Neural cell (in vitro differentiated cells): ENCODE data around the gene CLDN4. TPM values are rescaled to one million over a fixed set of nuclear protein-coding genes. Genes with fewer than 3 reads are reported as not detected.

Experiments used
- H2AFZ ChIP-seq: fragments of 200-600, 300-800 bp; sonication (generic), shearing (Covaris generic); 2 replicates; pipeline ENCODE4 v1.6.0; 2014; ENCODE audit warnings: low read depth, mild to moderate bottlenecking, antibody characterized with exemption, low read length, moderate library complexity
- H3F3A ChIP-seq: fragments of 200-600 bp; shearing (Covaris generic); 2 replicates; pipeline ENCODE4 v1.6.1; 2016; ENCODE audit warnings: mild to moderate bottlenecking, moderate library complexity, mixed read lengths, antibody characterized with exemption, low read length; ENCODE audit not compliant: insufficient read depth, poor library complexity, severe bottlenecking
- H3K27ac ChIP-seq: fragments of 200-600, 300-800 bp; sonication (generic), shearing (Covaris generic); 2 replicates; pipeline ENCODE4 v1.5.1; 2014; ENCODE audit warnings: mild to moderate bottlenecking, low read length, moderate library complexity
- H3K27me3 ChIP-seq: fragments of 300-800, 200-600 bp; sonication (generic), shearing (Covaris generic); 2 replicates; pipeline ENCODE4 v1.6.0; 2014; ENCODE audit warnings: mild to moderate bottlenecking, low read depth, low read length, moderate library complexity; ENCODE audit not compliant: insufficient read depth
- H3K36me3 ChIP-seq: fragments of 300-800, 200-600 bp; sonication (generic), shearing (Covaris generic); 2 replicates; pipeline ENCODE4 v1.5.1; 2014; ENCODE audit warnings: mild to moderate bottlenecking, antibody characterized with exemption, low read length, moderate library complexity; ENCODE audit not compliant: insufficient read depth
- H3K4me2 ChIP-seq: fragments of 300-800, 200-600 bp; sonication (generic), shearing (Covaris generic); 2 replicates; pipeline ENCODE4 v1.6.0; 2014; ENCODE audit warnings: mild to moderate bottlenecking, low read length
- H3K4me3 ChIP-seq: fragments of 300-800, 200-600 bp; sonication (generic), shearing (Covaris generic); 2 replicates; pipeline ENCODE4 v1.5.1; 2014; ENCODE audit warnings: mild to moderate bottlenecking, low read length, moderate library complexity
- H3K79me2 ChIP-seq: fragments of 200-600 bp; shearing (Covaris generic); replicated peaks from 2 replicates; pipeline ENCODE4 v1.6.0; 2014; ENCODE audit warnings: mild to moderate bottlenecking, low read length, moderate library complexity; ENCODE audit not compliant: insufficient read depth
- H3K9ac ChIP-seq: fragments of 300-800, 200-600 bp; sonication (generic), shearing (Covaris generic); 2 replicates; pipeline ENCODE4 v1.6.1; 2016; ENCODE audit warnings: mild to moderate bottlenecking, low read length, mixed read lengths
- H3K9me2 ChIP-seq: fragments of 200-600 bp; shearing (Covaris generic); 2 replicates; pipeline ENCODE4 v1.6.1; 2016; ENCODE audit warnings: mild to moderate bottlenecking, low read length, mixed read lengths; ENCODE audit not compliant: insufficient read depth
- H3K9me3 ChIP-seq: fragments of 200-600, 300-800 bp; sonication (generic), shearing (Covaris generic); 2 replicates; pipeline ENCODE4 v1.6.1; 2016; ENCODE audit warnings: mild to moderate bottlenecking, mixed run types, low read length, moderate library complexity, mixed read lengths
- H4K20me1 ChIP-seq: fragments of 200-600 bp; shearing (Covaris generic); 2 replicates; pipeline ENCODE4 v1.6.1; 2016; ENCODE audit warnings: mild to moderate bottlenecking, mixed run types; ENCODE audit not compliant: insufficient read depth
- EP300 ChIP-seq: fragments of 450-650 bp; conservative IDR thresholded peaks from 2 replicates; pipeline ENCODE4 v1.6.1; 2014; ENCODE audit warnings: antibody characterized with exemption, mild to moderate bottlenecking, moderate library complexity; ENCODE audit not compliant: poor library complexity, severe bottlenecking
- EZH2 ChIP-seq: fragments of 200-600, 300-800 bp; shearing (Covaris generic), sonication (generic); IDR thresholded peaks from 2 replicates; pipeline ENCODE4 v1.6.1; 2014; ENCODE audit warnings: antibody characterized with exemption, low read length, borderline replicate concordance, mild to moderate bottlenecking; ENCODE audit not compliant: insufficient read depth, poor library complexity, severe bottlenecking
- MXI1 ChIP-seq: fragments of 450-650 bp; conservative IDR thresholded peaks from 2 replicates; pipeline ENCODE4 v1.6.1; 2014; ENCODE audit warnings: antibody characterized with exemption, mild to moderate bottlenecking; ENCODE audit not compliant: poor library complexity, severe bottlenecking
- POLR2AphosphoS5 ChIP-seq: IDR thresholded peaks from 2 replicates; pipeline ENCODE4 v1.6.1; 2012
- RAD21 ChIP-seq: fragments of 450-650 bp; conservative IDR thresholded peaks from 2 replicates; pipeline ENCODE4 v1.6.1; 2014; ENCODE audit warnings: antibody characterized with exemption, mild to moderate bottlenecking, moderate library complexity
- SMC3 ChIP-seq: fragments of 450-650 bp; conservative IDR thresholded peaks from 2 replicates; pipeline ENCODE4 v1.6.1; 2014; ENCODE audit warnings: antibody characterized with exemption, mild to moderate bottlenecking, moderate library complexity; ENCODE audit not compliant: poor library complexity
- TAF1 ChIP-seq: IDR thresholded peaks from 2 replicates; pipeline ENCODE4 v1.6.1; 2012; ENCODE audit warnings: low read depth
- polyA plus RNA-seq: library from polyadenylated mRNA; depleted of rRNA; stranded (reverse); fragments of >200 nt; gene quantifications from 2 replicates; pipeline ENCODE4 v1.2.3, GENCODE V29; 2014
- TF ChIP-seq, protein P1 (sequence below): IDR thresholded peaks from 2 replicates; pipeline ENCODE4 v1.6.1; 2012; ENCODE audit warnings: borderline replicate concordance
- TF ChIP-seq, protein P2 (sequence below): fragments of 450-650 bp; IDR thresholded peaks from 2 replicates; pipeline ENCODE4 v1.5.1; 2014; ENCODE audit warnings: antibody characterized with exemption, mild to moderate bottlenecking, moderate library complexity; ENCODE audit not compliant: poor library complexity, severe bottlenecking

CLDN4 gene
- polyA plus RNA-seq, 1 donor from 2014 or later = 0.09 TPM

DNA sequence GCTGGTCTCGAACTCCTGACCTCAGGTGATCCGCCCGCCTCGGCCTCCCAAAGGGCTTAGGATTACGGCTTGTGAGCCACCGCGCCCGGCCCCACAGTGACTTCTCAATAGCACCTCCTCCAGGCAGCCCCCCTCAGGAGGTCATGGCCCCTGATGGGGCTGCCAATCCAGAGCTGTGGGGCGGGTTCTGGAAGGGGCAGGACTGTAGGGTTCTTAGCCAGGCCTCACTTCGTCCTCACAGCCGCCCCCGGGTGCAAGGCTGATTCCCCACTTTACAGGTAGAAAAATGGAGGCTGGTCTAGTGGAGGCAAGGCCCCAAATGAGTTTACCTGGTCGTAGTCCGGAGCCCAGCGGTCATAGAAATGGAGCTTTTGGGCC, 10.9 kb downstream of the CLDN4 start (continued):
- TF ChIP-seq SMC3 = no peak

DNA sequence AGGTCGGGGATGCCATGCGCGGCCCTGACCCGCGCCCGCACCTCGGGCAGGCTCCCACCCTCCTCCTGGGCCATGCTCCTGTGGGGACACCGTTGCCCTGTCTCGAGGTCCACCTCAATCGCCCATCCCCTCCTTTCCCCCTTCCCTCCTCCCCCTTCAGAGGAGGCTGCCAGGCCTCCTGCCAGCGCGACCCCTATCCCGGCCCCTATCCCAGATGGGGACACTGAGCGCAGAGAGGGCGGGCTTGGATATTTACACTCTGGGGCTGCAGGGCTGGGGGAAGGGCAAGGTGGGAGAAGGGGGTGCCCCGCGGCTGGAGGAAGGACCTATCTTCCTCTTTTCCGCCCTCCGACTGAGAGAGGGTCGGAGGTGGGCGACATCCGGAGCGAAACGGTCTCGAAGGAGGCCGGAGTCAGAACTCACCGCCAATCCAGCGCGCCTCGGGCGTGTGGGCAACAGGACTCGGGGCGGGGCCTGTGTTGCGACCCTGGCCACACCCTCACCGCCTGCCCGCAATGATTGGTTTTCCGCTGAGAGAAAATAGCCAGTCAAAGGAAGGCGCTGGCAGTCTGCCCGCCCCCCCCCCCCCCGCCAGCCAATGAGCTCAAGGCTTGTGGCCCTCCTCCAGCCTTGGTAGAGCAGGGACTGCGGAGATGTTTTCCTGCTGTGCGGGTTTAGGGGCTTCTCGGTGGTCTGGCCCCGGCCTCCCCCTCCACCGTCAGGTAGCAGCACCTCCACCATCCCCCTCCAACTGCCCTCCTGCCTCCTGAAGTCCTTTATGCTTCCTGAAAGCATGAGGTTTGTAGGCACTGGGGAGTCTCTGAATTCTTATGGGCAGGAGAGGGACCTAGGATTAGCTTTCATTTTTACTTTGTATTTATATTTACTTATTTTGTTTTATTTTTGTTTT, 11.5 kb downstream of the CLDN4 start, which contains the start of gene METTL27:
TSS of gene METTL27 (minus strand) at position 450 of the 910 bp plus-strand sequence. CDS start at position 74, 376 bp downstream.
- H3K79me2 ChIP-seq = no peaks in the 10 kb centered on the region
- no peaks in the 10 kb centered on the region for H4K20me1 ChIP-seq
- H3K27ac ChIP-seq = no peak within 1 kb of the TSS
- no peaks in the 10 kb centered on the region for H3F3A ChIP-seq
- TF ChIP-seq POLR2AphosphoS5 (peak; percentile 23), TAF1 (no peak), RAD21 (no peak), EP300 (no peak), MXI1 (peak; percentile 53), EZH2 (no peak), SMC3 (peak; percentile 2)
- TF ChIP-seq, protein P1, sequence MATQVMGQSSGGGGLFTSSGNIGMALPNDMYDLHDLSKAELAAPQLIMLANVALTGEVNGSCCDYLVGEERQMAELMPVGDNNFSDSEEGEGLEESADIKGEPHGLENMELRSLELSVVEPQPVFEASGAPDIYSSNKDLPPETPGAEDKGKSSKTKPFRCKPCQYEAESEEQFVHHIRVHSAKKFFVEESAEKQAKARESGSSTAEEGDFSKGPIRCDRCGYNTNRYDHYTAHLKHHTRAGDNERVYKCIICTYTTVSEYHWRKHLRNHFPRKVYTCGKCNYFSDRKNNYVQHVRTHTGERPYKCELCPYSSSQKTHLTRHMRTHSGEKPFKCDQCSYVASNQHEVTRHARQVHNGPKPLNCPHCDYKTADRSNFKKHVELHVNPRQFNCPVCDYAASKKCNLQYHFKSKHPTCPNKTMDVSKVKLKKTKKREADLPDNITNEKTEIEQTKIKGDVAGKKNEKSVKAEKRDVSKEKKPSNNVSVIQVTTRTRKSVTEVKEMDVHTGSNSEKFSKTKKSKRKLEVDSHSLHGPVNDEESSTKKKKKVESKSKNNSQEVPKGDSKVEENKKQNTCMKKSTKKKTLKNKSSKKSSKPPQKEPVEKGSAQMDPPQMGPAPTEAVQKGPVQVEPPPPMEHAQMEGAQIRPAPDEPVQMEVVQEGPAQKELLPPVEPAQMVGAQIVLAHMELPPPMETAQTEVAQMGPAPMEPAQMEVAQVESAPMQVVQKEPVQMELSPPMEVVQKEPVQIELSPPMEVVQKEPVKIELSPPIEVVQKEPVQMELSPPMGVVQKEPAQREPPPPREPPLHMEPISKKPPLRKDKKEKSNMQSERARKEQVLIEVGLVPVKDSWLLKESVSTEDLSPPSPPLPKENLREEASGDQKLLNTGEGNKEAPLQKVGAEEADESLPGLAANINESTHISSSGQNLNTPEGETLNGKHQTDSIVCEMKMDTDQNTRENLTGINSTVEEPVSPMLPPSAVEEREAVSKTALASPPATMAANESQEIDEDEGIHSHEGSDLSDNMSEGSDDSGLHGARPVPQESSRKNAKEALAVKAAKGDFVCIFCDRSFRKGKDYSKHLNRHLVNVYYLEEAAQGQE = no peak
- TF ChIP-seq, protein P2, sequence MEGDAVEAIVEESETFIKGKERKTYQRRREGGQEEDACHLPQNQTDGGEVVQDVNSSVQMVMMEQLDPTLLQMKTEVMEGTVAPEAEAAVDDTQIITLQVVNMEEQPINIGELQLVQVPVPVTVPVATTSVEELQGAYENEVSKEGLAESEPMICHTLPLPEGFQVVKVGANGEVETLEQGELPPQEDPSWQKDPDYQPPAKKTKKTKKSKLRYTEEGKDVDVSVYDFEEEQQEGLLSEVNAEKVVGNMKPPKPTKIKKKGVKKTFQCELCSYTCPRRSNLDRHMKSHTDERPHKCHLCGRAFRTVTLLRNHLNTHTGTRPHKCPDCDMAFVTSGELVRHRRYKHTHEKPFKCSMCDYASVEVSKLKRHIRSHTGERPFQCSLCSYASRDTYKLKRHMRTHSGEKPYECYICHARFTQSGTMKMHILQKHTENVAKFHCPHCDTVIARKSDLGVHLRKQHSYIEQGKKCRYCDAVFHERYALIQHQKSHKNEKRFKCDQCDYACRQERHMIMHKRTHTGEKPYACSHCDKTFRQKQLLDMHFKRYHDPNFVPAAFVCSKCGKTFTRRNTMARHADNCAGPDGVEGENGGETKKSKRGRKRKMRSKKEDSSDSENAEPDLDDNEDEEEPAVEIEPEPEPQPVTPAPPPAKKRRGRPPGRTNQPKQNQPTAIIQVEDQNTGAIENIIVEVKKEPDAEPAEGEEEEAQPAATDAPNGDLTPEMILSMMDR = no peak
- H3K9ac ChIP-seq = peak within 1 kb of the TSS; percentile 63
- H3K9me3 ChIP-seq = no peaks in the 10 kb centered on the region
- H3K27me3 ChIP-seq = no peaks in the 10 kb centered on the region
- peak within 1 kb of the TSS; percentile 59 for H3K4me2 ChIP-seq
- H2AFZ ChIP-seq = peak within 1 kb of the TSS; percentile 76
- peak within 1 kb of the TSS; percentile 83 for H3K4me3 ChIP-seq
- H3K36me3 ChIP-seq = no peaks in the 10 kb centered on the region
- no peaks in the 10 kb centered on the region for H3K9me2 ChIP-seq

DNA sequence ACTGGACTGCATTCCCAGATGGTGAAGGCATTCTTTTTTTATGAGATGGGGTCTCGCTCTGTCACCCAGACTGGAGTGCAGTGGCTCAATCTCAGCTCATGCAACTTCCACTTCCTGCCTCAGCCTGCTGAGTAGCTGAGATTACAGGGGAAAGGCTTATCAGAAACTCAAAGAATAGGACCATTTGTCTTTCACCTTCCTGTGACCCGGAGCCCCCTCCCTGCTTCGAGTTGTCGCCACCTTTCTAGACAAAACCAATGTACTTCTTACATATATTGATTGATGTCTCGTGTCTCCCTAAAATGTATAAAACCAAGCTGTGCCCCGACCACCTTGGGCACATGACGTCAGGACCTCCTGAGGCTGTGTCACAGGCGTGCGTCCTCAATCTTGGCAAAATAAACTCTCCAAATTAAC, 13.3 kb downstream of the CLDN4 start:
- TF ChIP-seq EZH2 (no peak), TAF1 (no peak), SMC3 (no peak), POLR2AphosphoS5 (no peak), RAD21 (no peak)
- TF ChIP-seq, protein P1 = no peak
- H3K79me2 ChIP-seq = no peaks in the 10 kb centered on the region
- H3K27ac ChIP-seq = no peak overlapping the region

More for the DNA sequence above, 13.3 kb downstream of the CLDN4 start:
- Histone ChIP-seq H3K9me2 (no peaks in the 10 kb centered on the region), H3K27me3 (no peaks in the 10 kb centered on the region), H3F3A (no peaks in the 10 kb centered on the region), H2AFZ (no peak overlapping the region), H3K36me3 (no peaks in the 10 kb centered on the region), H3K9me3 (no peaks in the 10 kb centered on the region), H4K20me1 (no peaks in the 10 kb centered on the region), H3K9ac (no peak overlapping the region), H3K4me2 (no peak overlapping the region), H3K4me3 (no peak overlapping the region)
